OCI-LY1 (cell line): ENCODE results near the gene PROKR1.

Experiments used
- EZH2 ChIP-seq: fragments of 200-600 bp; sonication (generic), shearing (Covaris generic); IDR thresholded peaks from 2 replicates; pipeline ENCODE4 v1.8.0; 2017; ENCODE audit warnings: borderline replicate concordance, mixed run types, mild to moderate bottlenecking, antibody characterized with exemption, low read length, moderate library complexity, mixed read lengths
- TF ChIP-seq, protein P1 (sequence below): fragments of 200-600 bp; sonication (generic), shearing (Covaris generic); IDR thresholded peaks from 2 replicates; pipeline ENCODE4 v1.5.1; 2017; ENCODE audit warnings: mild to moderate bottlenecking, antibody characterized with exemption, low read length, moderate library complexity, mixed read lengths

DNA sequence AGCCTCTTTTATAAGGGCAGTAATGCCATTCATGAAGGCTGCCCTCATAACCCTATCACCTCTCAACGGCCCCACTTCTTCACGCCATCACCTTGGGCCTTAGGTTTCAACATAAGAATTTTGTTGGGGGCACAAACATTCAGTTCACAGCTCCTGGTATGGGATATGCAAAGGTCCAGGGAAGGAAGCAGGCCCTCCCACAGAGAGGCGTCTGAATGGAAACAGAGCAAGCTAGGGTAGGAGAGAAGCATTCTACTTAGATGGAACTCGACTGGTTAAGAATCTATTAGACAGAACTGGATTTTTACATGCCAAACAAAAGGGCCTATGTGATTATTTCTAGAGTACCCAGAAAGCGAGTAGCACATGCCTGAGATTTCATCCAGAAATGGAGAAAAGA is 42.8 kb downstream of the PROKR1 start:
- TF ChIP-seq, protein P1, sequence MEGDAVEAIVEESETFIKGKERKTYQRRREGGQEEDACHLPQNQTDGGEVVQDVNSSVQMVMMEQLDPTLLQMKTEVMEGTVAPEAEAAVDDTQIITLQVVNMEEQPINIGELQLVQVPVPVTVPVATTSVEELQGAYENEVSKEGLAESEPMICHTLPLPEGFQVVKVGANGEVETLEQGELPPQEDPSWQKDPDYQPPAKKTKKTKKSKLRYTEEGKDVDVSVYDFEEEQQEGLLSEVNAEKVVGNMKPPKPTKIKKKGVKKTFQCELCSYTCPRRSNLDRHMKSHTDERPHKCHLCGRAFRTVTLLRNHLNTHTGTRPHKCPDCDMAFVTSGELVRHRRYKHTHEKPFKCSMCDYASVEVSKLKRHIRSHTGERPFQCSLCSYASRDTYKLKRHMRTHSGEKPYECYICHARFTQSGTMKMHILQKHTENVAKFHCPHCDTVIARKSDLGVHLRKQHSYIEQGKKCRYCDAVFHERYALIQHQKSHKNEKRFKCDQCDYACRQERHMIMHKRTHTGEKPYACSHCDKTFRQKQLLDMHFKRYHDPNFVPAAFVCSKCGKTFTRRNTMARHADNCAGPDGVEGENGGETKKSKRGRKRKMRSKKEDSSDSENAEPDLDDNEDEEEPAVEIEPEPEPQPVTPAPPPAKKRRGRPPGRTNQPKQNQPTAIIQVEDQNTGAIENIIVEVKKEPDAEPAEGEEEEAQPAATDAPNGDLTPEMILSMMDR: no peak
- no peak for TF ChIP-seq EZH2
